Endometrium (tissue), 2 donors: ENCODE results near the gene DNMT3B.

Source experiments
- FAIRE-seq: peaks from 2 replicates; lab custom pipeline; 2012; peaks lifted over from hg19 to GRCh38; lab: Jason Lieb, UNC
- donor health status: control.
- donor health status: control.

Gene DNMT3B

DNA sequence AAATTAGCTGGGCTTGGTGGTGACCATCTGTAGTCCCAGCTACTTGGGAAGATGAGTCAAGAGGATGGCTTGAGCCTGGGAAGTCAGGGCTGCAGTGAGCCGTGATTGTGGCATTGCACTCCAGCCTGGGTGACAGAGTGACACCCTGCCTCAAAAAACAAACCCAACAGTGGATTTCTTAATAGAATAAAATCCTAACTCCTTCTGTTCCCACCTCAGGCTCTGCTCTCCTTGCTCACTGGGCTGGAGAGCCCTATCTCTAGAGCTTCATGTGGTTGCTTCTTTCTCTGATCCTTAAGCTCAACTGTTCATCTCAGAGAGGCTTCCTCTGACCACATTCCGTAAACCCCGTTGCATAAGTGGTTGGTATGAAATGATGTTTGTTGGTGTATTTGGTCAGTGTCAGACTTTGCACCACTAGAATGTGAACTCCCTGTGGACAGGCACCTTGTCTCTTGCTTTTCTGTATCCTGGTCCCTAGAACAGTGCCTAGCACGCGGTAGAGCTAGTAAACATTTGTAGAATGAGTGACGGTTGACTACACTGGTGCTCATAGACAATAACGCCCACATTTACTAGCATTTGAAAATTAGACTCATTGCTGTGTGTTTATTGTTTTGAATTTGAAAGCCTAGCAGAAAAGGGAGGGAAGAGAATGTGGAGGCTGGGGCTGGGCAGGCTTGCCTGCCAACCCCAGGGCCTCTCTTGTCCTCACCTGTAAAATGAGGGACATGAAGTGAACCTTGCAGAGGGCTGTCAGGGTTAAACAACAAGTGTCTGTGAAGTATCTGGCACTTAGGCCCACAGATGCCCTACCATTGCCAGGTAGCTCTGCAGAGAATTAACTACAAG is 61.8 kb downstream of the DNMT3B start:
- FAIRE-seq: no peak

DNA sequence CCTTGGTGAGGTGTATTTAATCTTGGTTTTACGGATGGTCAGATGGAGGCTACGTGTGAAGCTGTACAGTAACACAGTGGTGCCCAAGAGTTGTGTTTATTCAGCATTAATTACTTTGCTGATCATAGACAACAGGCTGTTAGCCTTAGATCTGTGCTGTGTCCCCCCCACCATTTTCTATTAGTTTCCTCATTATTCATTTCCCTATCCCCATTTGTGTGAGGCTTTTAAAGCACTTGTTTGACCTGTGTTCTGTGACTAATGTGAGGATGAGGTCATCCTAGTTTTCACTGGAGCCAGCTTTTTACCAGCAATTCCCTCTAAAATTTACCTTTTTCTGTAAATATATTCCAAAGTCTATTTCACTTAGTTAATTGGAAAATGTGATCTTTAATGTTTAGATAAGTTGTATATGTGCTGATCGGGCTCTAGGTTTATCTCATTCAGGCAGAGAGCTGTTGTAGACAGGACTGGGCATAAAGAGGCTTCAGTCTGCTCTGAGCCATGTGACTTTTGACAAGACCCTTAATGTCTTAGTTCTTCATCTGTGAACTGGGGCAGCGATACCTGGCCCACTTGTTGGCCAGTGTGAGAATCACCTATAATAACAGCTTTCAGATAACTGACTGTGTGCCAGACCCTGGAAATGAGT is 66.0 kb downstream of the DNMT3B start:
- no peak for FAIRE-seq

- no peak for FAIRE-seq
Measured at GRCh38 chr20:32829311-32830005, 67.3 kb downstream of the DNMT3B start.

DNA sequence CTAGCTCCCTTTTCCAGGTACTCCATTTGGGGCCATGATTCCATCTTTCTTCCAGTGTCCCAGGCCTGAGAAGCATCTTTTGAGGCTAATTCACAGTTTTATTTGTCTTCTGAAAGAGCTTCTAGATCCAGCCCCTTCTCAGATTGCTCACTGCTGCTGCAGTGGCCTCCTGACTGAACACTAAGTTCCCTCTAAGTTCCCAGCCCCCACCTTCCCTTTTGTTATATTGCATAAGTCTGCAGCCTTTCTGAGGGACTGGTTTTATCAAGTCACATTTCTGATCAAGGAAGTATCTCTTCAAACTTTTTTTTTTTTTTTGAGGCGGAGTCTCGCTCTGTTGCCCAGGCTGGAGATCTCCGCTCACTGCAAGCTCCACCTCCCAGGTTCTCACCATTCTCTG is 68.3 kb downstream of the DNMT3B start:
- FAIRE-seq: no peak

DNA sequence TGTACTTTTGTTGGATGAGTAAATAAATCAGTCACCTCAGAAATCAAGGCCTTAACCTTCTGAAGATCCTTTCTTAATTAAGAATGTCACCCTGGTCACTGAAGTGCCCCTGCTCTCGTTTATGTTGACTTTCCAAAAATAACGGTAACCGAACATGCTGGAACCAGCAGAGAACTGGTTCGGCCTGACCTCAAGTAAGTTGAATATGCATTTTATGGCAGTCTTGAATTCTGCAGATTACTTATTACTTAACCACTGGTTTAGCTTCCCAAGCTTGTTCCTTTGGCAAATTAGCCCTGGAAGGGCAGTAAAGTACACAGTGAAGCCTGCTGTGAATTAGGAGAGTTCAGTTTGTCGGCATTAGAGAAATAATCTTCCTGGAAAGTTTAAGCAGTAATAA is 69.8 kb downstream of the DNMT3B start:
- no peak for FAIRE-seq

- FAIRE-seq: no peak
Measured at GRCh38 chr20:32832664-32833063, 70.5 kb downstream of the DNMT3B start.

GRCh38 chr20:32834972-32835371 is 72.8 kb downstream of the DNMT3B start:
- no peak for FAIRE-seq

GRCh38 chr20:32837157-32837556 is 75.0 kb downstream of the DNMT3B start:
- FAIRE-seq: no peak

- FAIRE-seq: no peak
Measured at GRCh38 chr20:32839227-32839981, 77.2 kb downstream of the DNMT3B start.

DNA sequence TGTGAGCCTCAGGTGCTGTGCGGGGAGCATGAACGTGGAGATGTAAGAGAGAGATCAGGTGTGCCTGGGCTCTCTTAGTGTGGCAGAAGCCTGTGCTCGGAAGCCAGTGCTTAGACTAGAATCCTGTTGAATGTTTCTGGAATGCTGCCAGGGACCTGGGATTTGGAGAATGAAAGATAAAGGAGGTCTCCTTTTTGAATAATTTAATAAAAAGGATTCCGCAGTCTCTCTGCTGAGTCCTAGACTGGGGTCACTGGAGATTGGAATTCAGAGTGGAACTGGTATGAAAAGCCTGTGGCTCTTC is 77.7 kb downstream of the DNMT3B start:
- FAIRE-seq: no peak

- FAIRE-seq: no peak
Measured at GRCh38 chr20:32841174-32841573, 79.0 kb downstream of the DNMT3B start.

DNA sequence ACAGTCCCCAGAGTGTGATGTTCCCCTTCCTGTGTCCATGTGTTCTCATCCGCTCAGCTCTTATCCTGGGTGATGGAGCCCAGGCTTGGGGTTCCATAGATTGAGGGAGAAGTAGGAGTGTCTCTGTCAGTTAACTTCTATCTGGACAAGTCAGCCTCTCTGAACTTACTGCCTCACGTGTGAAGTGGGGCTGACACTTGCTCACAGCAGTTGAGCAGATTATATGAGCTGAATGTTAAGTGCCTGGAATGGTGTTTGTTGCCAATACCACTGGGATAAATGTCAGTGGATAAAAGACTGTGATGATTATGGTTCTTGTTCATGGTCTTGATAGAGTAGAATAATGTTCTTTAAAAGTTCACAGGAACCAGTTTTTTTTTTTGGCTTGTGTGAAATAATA is 79.4 kb downstream of the DNMT3B start:
- FAIRE-seq: no peak

DNA sequence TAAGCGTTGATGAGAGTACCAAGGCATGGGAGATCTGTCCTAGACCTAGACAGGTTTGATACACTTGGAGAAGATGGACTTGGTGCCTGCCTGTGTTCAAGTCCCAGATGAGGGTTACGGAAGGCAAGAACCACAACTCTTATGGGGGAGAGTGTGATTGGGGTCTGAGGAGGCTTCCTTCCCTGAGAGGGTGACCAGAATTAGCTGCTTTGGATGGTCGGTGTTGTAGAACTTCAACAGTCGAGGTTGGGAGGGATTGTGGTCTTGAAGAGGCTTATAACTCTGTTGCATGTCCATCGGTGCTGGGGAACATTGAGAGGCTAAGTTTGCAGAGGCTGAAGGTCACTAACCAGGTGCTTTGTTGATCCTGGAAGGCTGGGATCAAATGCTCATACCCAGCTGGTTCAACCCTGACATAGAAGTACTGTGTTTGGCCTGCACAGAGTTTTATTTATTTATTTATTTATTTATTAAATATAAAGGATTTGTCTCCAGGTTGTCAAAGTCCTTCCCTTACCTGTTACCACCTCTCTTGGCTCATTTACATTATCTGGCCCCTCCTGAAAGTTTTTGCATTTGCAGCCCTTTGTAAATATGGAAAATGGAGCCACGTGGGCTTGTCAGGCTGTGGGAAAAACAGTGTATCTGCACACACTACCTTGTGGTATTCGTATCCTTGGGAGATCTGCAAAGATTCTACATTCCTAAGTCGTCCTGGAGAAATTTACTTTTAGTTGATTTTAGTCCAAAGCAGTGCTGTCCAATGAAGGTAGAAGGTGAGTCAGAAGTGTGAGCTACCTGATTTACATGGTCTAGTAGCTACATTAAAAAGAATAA is 80.7 kb downstream of the DNMT3B start:
- FAIRE-seq: no peak

DNA sequence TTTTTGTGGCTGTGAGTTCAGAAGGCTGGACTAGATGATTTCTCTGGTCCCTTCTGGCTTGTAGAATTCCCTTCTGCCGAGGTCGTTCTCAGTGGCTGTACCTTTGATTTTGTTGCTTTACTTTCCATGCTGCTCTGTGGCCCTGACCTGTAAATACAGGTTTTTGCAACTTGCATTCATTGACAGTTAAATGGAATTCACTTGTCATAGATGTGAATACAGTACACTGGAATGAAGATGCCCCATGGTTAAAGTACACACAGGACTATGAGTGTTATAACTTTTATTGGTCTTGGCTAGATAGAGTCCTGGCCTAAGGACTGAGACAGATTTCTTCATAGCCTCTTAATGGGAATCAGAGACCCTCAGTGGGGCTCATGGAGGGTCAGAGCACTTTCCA is 83.6 kb downstream of the DNMT3B start:
- no peak for FAIRE-seq

GRCh38 chr20:32846852-32847251 is 84.7 kb downstream of the DNMT3B start:
- no peak for FAIRE-seq

GRCh38 chr20:32847964-32848363 is 85.8 kb downstream of the DNMT3B start:
- no peak for FAIRE-seq

DNA sequence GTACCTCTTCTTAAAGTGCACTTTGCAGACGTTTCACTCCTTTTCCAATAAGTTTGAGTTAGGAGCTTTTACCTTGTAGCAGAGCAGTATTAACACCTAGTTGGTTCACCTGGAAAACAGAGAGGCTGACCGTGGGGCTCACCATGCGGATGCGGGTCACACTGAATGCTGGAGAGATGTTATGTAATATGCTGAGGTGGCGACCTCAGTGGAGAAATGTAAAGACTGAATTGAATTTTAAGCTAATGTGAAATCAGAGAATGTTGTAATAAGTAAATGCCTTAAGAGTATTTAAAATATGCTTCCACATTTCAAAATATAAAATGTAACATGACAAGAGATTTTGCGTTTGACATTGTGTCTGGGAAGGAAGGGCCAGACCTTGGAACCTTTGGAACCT is 86.7 kb downstream of the DNMT3B start:
- no peak for FAIRE-seq

DNA sequence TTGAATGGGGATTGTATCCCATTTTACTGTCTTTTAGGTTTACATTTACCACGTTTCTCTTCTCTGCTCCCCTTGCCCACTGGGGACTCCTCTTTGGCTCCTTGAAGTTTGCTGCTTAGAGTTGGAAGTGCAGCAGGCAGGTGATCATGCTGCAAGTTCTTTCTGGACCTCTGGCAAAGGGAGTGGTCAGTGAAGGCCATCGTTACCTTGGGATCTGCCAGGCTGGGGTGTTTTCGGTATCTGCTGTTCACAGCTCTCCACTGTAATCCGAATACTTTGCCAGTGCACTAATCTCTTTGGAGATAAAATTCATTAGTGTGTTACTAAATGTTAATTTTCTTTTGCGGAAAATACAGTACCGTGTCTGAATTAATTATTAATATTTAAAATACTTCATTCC is 87.4 kb downstream of the DNMT3B start:
- FAIRE-seq: no peak

- FAIRE-seq: no peak
Measured at GRCh38 chr20:32855387-32855786, 93.2 kb downstream of the DNMT3B start.

- FAIRE-seq: no peak
Measured at GRCh38 chr20:32858189-32858588, 96.0 kb downstream of the DNMT3B start.
